Gastroesophageal sphincter (tissue), 4 donors: ENCODE data around the gene NSUN6. TPM values are rescaled to one million over a fixed set of nuclear protein-coding genes. Genes with fewer than 3 reads are reported as not detected.
A peak's percentile ranks its signal among the peaks of the same experiment; 100 is the strongest.
"Not testable (repeated sequence)": the region's sequence is repeated elsewhere in the genome, so short reads cannot be mapped to it uniquely, and the experiment has no call there.

Source experiments
- ATAC-seq: fragments of 150-250 bp; one replicate; pipeline ENCODE4 v1.9.1; 2016; ENCODE audit warnings: mild to moderate bottlenecking, moderate library complexity
- H3K27ac ChIP-seq, 4 donors: fragments of 200-600 bp; sonication (generic) in 3 of 4; 1 replicate in 3 of 4; 2 replicates in 1 of 4; pipeline ENCODE4 v1.5.1; 2016 to 2019
- H3K27me3 ChIP-seq: fragments of 200-600 bp; sonication (generic); one replicate; pipeline ENCODE4 v1.5.1; 2019
- H3K36me3 ChIP-seq, 2 donors: fragments of 200-600 bp; sonication (generic); one replicate each; pipeline ENCODE4 v1.5.1; 2019; ENCODE audit warnings: control low read depth in 1 of 2
- H3K4me1 ChIP-seq, 3 donors: fragments of 200-600 bp; sonication (generic); 1 replicate in 2 of 3; 2 replicates in 1 of 3; pipeline ENCODE4 v1.5.1; 2016 to 2019; ENCODE audit warnings: control low read depth in 2 of 3
- H3K4me3 ChIP-seq, 2 donors: fragments of 200-600 bp; sonication (generic); one replicate each; pipeline ENCODE4 v1.5.1; 2019; ENCODE audit warnings: mild to moderate bottlenecking in 1 of 2, moderate library complexity in 1 of 2
- H3K9me3 ChIP-seq, 3 donors: fragments of 200-600 bp; sonication (generic); one replicate each; pipeline ENCODE4 v1.5.1; 2017 to 2019; ENCODE audit warnings: control low read depth in 2 of 3
- CTCF ChIP-seq, 4 experiments: fragments of 200-600 bp in 2 of 4; fragments of 450-650 bp in 2 of 4; sonication (generic) in 1 of 4; IDR thresholded peaks; one replicate each; pipeline ENCODE4 v1.5.1; 2017 to 2019; ENCODE audit warnings: antibody characterized with exemption in 4 of 4, mild to moderate bottlenecking in 2 of 4, moderate library complexity in 2 of 4
- EP300 ChIP-seq: sonication (generic); formaldehyde crosslinking; IDR thresholded peaks from one replicate; pipeline ENCODE4 v1.6.1; 2017; ENCODE audit warnings: antibody characterized with exemption, mild to moderate bottlenecking
- POLR2A ChIP-seq, 2 donors: fragments of 450-650 bp; IDR thresholded peaks; one replicate each; pipeline ENCODE4 v1.6.1; 2017; ENCODE audit warnings: antibody characterized with exemption in 2 of 2, mild to moderate bottlenecking in 2 of 2, moderate library complexity in 1 of 2
- POLR2AphosphoS5 ChIP-seq: sonication (generic); formaldehyde crosslinking; IDR thresholded peaks from one replicate; pipeline ENCODE4 v1.6.1; 2017; ENCODE audit warnings: antibody characterized with exemption
- WGBS, 2 donors: methylation state at CpG; one replicate each; pipeline ENCODE4 v1.1.5; 2018; ENCODE audit warnings: low coverage in 1 of 2; 5-methylcytosine and 5-hydroxymethylcytosine counted together
- total RNA-seq, 4 donors: library from RNA; depleted of rRNA; stranded (reverse); fragments of >200 nt; gene quantifications; one replicate each; pipeline ENCODE4 v1.1.0, GENCODE V29; 2016

The NSUN6 gene
- total RNA-seq, 4 donors from 2014 or later = 5.9 to 16.7 (median 7.1) TPM

- H3K27ac ChIP-seq = no peak overlapping the region
- no peaks in the 10 kb centered on the region for H3K9me3 ChIP-seq
- peaks cover 0 to 23% of the 10 kb centered on the region in 2 donors for H3K36me3 ChIP-seq
- no peak for TF ChIP-seq POLR2A (IDR thresholded peaks at IDR 0.05)
- TF ChIP-seq CTCF (IDR thresholded peaks at IDR 0.05) = no peak
- H3K4me1 ChIP-seq = peaks cover 3 to 32% (median 4%) of the 10 kb centered on the region in 3 donors
- no peak for ATAC-seq
- H3K4me3 ChIP-seq = no peak overlapping the region
- WGBS, 2 donors = 94 to 97% methylated on average over 2 of the region's 2 CpGs
- no peaks in the 10 kb centered on the region for H3K27me3 ChIP-seq
These were observed 4.2 kb downstream of the NSUN6 start for GRCh38 chr10:18647151-18647550.

GRCh38 chr10:18639719-18640118, 11.7 kb downstream of the NSUN6 start:
- ATAC-seq = not testable (repeated sequence)

GRCh38 chr10:18637400-18637799, 14.0 kb downstream of the NSUN6 start:
- ATAC-seq = not testable (repeated sequence)

More at GRCh38 chr10:18639719-18640118, 11.7 kb downstream of the NSUN6 start:
- H3K4me3 ChIP-seq, H3K4me1 ChIP-seq, H3K27me3 ChIP-seq, H3K27ac ChIP-seq, H3K9me3 ChIP-seq: not testable (repeated sequence)
- peaks cover 0 to 11% of the 10 kb centered on the region in 2 donors for H3K36me3 ChIP-seq
- WGBS, 2 donors = 84 to 89% methylated on average over 2 of the region's 2 CpGs

GRCh38 chr10:18635995-18636394, 15.4 kb downstream of the NSUN6 start:
- TF ChIP-seq EP300 (no peak), POLR2A (IDR thresholded peaks at IDR 0.05) (no peak)
- 62 to 65% methylated on average over 4 of the region's 4 CpGs for WGBS, 2 donors
- Histone ChIP-seq H3K36me3 (no peaks in the 10 kb centered on the region), H3K4me3 (no peak overlapping the region), H3K4me1 (peaks cover 0 to 7% (median 0%) of the 10 kb centered on the region in 3 donors), H3K27ac (no peak overlapping the region), H3K9me3 (no peaks in the 10 kb centered on the region), H3K27me3 (no peaks in the 10 kb centered on the region)
- ATAC-seq = no peak

More at GRCh38 chr10:18637400-18637799, 14.0 kb downstream of the NSUN6 start:
- not testable (repeated sequence) for H3K27ac ChIP-seq, H3K4me1 ChIP-seq, H3K9me3 ChIP-seq, H3K36me3 ChIP-seq, H3K27me3 ChIP-seq, H3K4me3 ChIP-seq
- whole genome bisulfite sequencing, 2 donors = 75 to 89% methylated on average over 1 of the region's 1 CpG

GRCh38 chr10:18632500-18632899, 18.9 kb downstream of the NSUN6 start:
- not testable (repeated sequence) for H3K4me3 ChIP-seq, H3K27ac ChIP-seq, H3K36me3 ChIP-seq, H3K9me3 ChIP-seq, ATAC-seq, H3K4me1 ChIP-seq, H3K27me3 ChIP-seq
- 100% methylated on average over 1 to 2 of the region's 3 CpGs for whole genome bisulfite sequencing, 2 donors

GRCh38 chr10:18627452-18628018, 23.9 kb downstream of the NSUN6 start:
- H3K27me3 ChIP-seq, H3K36me3 ChIP-seq, ATAC-seq, H3K9me3 ChIP-seq: not testable (repeated sequence)
- peak in 1 of 4 experiments; percentile 20 for TF ChIP-seq CTCF (IDR thresholded peaks at IDR 0.05)
- peak; percentile 3 for TF ChIP-seq POLR2AphosphoS5
- Histone ChIP-seq H3K4me1 (peaks cover 0 to 32% (median 0%) of the 10 kb centered on the region in 3 donors), H3K4me3 (peak overlapping the region; percentile 56 to 57), H3K27ac (peak overlapping the region; percentile 52 to 86 (median 80))
- 0% methylated on average over 5 to 9 of the region's 25 CpGs for WGBS, 2 donors

- peaks cover 0 to 32% (median 0%) of the 10 kb centered on the region in 3 donors for H3K4me1 ChIP-seq
- TF ChIP-seq CTCF (IDR thresholded peaks at IDR 0.05) (no peak), POLR2AphosphoS5 (no peak), POLR2A (IDR thresholded peaks at IDR 0.05) (no peak)
- H3K27ac ChIP-seq = peak overlapping the region; percentile 49 to 86 (median 72)
- H3K9me3 ChIP-seq = no peaks in the 10 kb centered on the region
- 39 to 42% methylated on average over 5 of the region's 5 CpGs for WGBS, 2 donors
- peaks cover 0 to 6% of the 10 kb centered on the region in 2 donors for H3K36me3 ChIP-seq
- no peak overlapping the region for H3K4me3 ChIP-seq
- no peak for ATAC-seq
- H3K27me3 ChIP-seq = no peaks in the 10 kb centered on the region
These were observed 25.5 kb downstream of the NSUN6 start for GRCh38 chr10:18625886-18626285.

- not testable (repeated sequence) for H3K4me3 ChIP-seq, H3K9me3 ChIP-seq, H3K27me3 ChIP-seq, H3K36me3 ChIP-seq, ATAC-seq
- Histone ChIP-seq H3K4me1 (peaks cover 0 to 32% (median 0%) of the 10 kb centered on the region in 3 donors), H3K27ac (peak overlapping the region in 3 of 4 donors; percentile 35 to 60 (median 40))
- WGBS, 2 donors = 33 to 43% methylated on average over 1 of the region's 1 CpG
These were observed 27.7 kb downstream of the NSUN6 start for GRCh38 chr10:18623671-18624070.
